Measurements from ENCODE around the gene SENP7.
"Not testable (repeated sequence)": the region's sequence is repeated elsewhere in the genome, so short reads cannot be mapped to it uniquely, and the experiment has no call there.

The SENP7 gene

GRCh38 chr3:101333883-101334282, 179.1 kb downstream of the SENP7 start:
- peaks cover 7% of the 10 kb centered on the region for H3K36me3 Mint-ChIP-seq
- H3K4me3 Mint-ChIP-seq = no peak overlapping the region
- H3K9me3 Mint-ChIP-seq = no peaks in the 10 kb centered on the region
- H3K4me1 Mint-ChIP-seq = no peaks in the 10 kb centered on the region
- no peaks in the 10 kb centered on the region for H3K27me3 Mint-ChIP-seq
- H3K27ac Mint-ChIP-seq = no peak overlapping the region

- H3K9me3 Mint-ChIP-seq = no peaks in the 10 kb centered on the region
- H3K4me1 Mint-ChIP-seq = no peaks in the 10 kb centered on the region
- peaks cover 20% of the 10 kb centered on the region for H3K36me3 Mint-ChIP-seq
- no peaks in the 10 kb centered on the region for H3K27me3 Mint-ChIP-seq
- H3K4me3 Mint-ChIP-seq = no peak overlapping the region
- H3K27ac Mint-ChIP-seq = no peak overlapping the region
Observed at GRCh38 chr3:101329016-101329673, 183.9 kb downstream of the SENP7 start.

DNA sequence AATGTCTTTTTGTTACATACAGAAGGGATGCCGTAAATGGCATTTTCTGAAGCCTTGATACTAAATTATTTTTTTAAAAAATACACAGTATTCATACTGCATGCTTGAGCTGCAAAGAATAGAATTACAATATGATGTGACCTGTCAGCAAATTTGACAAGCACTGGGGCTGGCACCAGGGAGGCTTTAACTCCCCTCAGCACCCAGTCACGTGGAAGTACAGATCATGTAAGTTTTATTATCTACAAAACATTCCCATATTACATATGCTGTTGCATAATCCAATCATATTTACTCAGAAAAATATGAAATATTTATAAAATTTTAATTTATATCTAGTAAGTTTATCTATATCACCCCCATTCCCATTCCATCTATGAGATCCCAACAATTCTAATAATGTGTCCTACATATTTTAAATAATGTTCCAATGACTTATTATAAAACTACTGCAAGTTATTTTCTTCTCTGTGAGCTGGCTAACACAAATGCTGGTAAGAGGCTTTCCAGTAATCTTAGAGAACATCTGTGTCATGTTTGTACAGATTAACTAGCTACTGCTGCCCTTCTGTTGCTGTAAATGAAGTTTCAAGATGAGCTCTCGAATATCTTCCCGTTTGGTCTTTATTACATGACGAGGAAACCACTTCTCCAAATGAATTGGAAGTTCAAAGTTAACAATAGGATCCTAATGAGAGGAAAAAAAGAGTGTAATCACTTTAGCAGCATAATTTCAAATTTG, 187.4 kb downstream of the SENP7 start:
- peaks cover 18% of the 10 kb centered on the region for H3K36me3 Mint-ChIP-seq
- H3K4me3 Mint-ChIP-seq = no peak overlapping the region
- no peak overlapping the region for H3K27ac Mint-ChIP-seq
- H3K4me1 Mint-ChIP-seq = no peaks in the 10 kb centered on the region
- H3K9me3 Mint-ChIP-seq = no peaks in the 10 kb centered on the region
- no peaks in the 10 kb centered on the region for H3K27me3 Mint-ChIP-seq

- Mint-ChIP-seq H3K4me1 (no peaks in the 10 kb centered on the region), H3K9me3 (no peaks in the 10 kb centered on the region)
Observed at GRCh38 chr3:101320475-101320874, 192.5 kb downstream of the SENP7 start, which contains the start of gene IMPG2. Gene IMPG2 (minus strand): TSS chr3:101320575. CDS start chr3:101320372, 203 bp downstream.

DNA sequence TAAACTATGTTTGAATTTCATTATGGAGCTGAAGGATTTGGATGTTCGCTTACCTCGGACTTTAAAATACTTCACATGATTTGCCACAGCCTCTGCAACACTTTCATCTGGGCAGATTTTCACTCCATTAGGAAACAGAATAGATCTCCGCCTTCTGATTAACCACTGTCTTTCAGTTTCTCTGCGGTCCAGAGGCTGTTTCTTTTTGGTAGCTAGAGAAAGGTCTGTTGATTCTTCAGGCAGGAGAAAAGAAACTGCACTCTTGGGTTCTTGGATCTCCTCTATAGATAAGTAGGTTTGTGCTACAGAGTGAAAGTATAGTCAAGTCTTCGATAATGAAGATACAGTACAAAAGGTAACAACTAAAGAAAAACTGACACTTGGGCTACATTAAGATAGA, 193.5 kb downstream of the SENP7 start:
- Mint-ChIP-seq H3K4me1 (no peaks in the 10 kb centered on the region), H3K27me3 (no peaks in the 10 kb centered on the region), H3K4me3 (no peak overlapping the region), H3K27ac (no peak overlapping the region), H3K9me3 (no peaks in the 10 kb centered on the region), H3K36me3 (no peaks in the 10 kb centered on the region)

More at GRCh38 chr3:101320475-101320874, 192.5 kb downstream of the SENP7 start, which contains the start of gene IMPG2:
- Mint-ChIP-seq H3K4me3 (no peak within 1 kb of the TSS), H3K27ac (no peak within 1 kb of the TSS), H3K36me3 (no peaks in the 10 kb centered on the region), H3K27me3 (no peaks in the 10 kb centered on the region)

DNA sequence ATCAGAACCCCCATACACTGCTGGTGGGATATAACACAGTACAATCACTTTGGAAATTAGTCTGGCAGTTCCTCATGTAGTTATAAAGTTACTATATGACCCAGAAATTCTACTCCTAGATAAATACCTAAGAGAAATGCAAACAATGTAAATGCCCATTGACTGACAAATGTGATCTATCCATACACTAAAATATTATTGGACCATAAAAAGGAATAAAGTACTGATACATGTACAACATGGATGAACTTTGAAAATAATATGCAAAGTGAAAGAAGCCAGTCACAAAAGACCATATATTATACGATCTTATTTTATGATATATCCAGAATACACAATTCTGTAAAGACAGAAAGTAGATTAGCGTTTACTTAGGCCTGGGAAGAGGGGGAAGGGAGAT, 200.5 kb downstream of the SENP7 start:
- no peaks in the 10 kb centered on the region for H3K4me1 Mint-ChIP-seq
- peaks cover 6% of the 10 kb centered on the region for H3K9me3 Mint-ChIP-seq
- no peak overlapping the region for H3K4me3 Mint-ChIP-seq
- no peaks in the 10 kb centered on the region for H3K27me3 Mint-ChIP-seq
- H3K27ac Mint-ChIP-seq = no peak overlapping the region
- H3K36me3 Mint-ChIP-seq = peaks cover 17% of the 10 kb centered on the region

- Mint-ChIP-seq H3K27me3 (no peaks in the 10 kb centered on the region), H3K4me3 (no peak overlapping the region), H3K36me3 (peaks cover 17% of the 10 kb centered on the region), H3K27ac (no peak overlapping the region), H3K4me1 (no peaks in the 10 kb centered on the region), H3K9me3 (peaks cover 6% of the 10 kb centered on the region)
Observed at GRCh38 chr3:101311676-101312075, 201.3 kb downstream of the SENP7 start.

GRCh38 chr3:101310978-101311375, 202.0 kb downstream of the SENP7 start:
- Mint-ChIP-seq H3K9me3 (peaks cover 12% of the 10 kb centered on the region), H3K4me3 (no peak overlapping the region), H3K4me1 (no peaks in the 10 kb centered on the region), H3K36me3 (peaks cover 20% of the 10 kb centered on the region), H3K27ac (no peak overlapping the region), H3K27me3 (no peaks in the 10 kb centered on the region)

GRCh38 chr3:101308147-101308772, 204.8 kb downstream of the SENP7 start:
- peaks cover 12% of the 10 kb centered on the region for H3K9me3 Mint-ChIP-seq
- not testable (repeated sequence) for H3K27me3 Mint-ChIP-seq, H3K27ac Mint-ChIP-seq, H3K4me1 Mint-ChIP-seq, H3K4me3 Mint-ChIP-seq
- peaks cover 20% of the 10 kb centered on the region for H3K36me3 Mint-ChIP-seq

DNA sequence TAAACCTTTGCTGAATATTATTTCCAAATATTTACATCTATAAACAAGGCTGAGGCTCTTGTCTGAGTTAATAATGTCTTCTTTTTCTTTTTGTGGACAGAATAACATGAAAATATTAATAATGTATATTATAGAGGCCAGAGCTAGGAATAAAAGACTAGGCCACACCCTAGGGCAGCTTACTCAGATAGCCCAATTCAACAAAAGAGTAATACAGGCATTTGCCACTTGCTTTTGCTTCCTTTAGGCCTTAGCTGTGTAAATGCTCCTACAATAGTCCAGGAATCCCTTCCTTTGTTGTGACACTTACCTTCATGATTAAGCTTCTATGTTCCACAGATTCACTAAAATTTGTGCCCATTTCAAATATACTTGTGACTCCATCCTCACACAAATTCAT, 209.2 kb downstream of the SENP7 start:
- Mint-ChIP-seq H3K4me1 (no peaks in the 10 kb centered on the region), H3K9me3 (peaks cover 14% of the 10 kb centered on the region), H3K27me3 (no peaks in the 10 kb centered on the region), H3K36me3 (peaks cover 20% of the 10 kb centered on the region), H3K27ac (no peak overlapping the region), H3K4me3 (no peak overlapping the region)

DNA sequence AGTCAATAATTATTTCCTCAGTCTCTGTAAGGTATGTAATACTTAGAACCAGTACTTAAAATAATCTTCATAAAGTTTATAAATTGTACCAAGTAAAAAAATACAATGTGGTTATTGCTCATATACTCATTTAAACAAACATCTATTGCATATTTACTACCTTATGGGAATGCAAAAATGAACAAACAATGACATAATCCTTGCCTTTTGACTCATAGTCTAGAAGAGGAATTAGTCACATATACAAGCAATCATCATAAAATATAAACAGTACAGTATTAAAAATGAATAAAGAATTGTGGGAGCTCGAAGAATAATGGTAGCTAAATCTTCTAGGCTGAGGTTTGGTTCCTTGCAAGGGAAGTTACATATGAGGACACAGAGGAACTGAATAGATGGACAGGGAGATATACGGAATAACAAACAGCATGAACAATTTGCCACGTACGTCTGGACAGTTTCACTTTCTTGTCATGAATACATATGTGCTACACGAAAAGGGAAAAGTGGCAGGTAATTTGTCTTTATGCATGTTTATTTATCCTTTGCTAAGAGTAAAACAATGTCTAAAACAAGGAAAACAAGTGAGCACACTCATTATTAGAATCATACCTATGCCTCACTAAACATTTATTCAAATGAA, 209.8 kb downstream of the SENP7 start:
- H3K4me3 Mint-ChIP-seq = no peak overlapping the region
- H3K27me3 Mint-ChIP-seq = no peaks in the 10 kb centered on the region
- peaks cover 15% of the 10 kb centered on the region for H3K9me3 Mint-ChIP-seq
- no peak overlapping the region for H3K27ac Mint-ChIP-seq
- no peaks in the 10 kb centered on the region for H3K4me1 Mint-ChIP-seq
- peaks cover 19% of the 10 kb centered on the region for H3K36me3 Mint-ChIP-seq

DNA sequence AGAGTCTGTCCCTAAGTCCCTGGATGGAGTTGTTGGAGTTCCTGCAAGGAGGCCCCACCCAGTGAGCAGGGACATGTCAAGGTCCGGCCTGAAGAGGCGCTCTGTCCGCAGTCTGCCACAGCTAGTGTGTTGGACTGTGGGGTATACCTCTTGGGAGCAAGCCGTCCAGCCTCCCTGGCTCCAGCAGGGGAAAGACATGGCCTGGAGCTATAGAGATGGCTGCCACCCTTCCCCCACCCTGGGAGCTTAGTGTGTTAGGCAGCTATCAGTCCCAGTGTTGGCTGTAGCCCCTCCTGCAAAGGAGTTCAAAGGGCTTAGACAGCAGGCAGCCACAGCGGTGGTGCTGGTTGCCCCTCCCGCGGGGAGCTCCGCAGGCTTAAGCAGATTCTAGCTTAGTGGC, 212.9 kb downstream of the SENP7 start:
- Mint-ChIP-seq H3K36me3 (peaks cover 15% of the 10 kb centered on the region), H3K4me3 (no peak overlapping the region), H3K9me3 (peaks cover 19% of the 10 kb centered on the region), H3K27ac (no peak overlapping the region), H3K27me3 (no peaks in the 10 kb centered on the region), H3K4me1 (no peaks in the 10 kb centered on the region)

GRCh38 chr3:101292027-101292426, 221.0 kb downstream of the SENP7 start:
- Mint-ChIP-seq H3K9me3 (peaks cover 5% of the 10 kb centered on the region), H3K36me3 (peaks cover 9% of the 10 kb centered on the region), H3K4me3 (no peak overlapping the region), H3K27me3 (no peaks in the 10 kb centered on the region), H3K4me1 (no peaks in the 10 kb centered on the region), H3K27ac (no peak overlapping the region)

- no peak overlapping the region for H3K27ac Mint-ChIP-seq
- H3K27me3 Mint-ChIP-seq = no peaks in the 10 kb centered on the region
- no peak overlapping the region for H3K4me3 Mint-ChIP-seq
- H3K4me1 Mint-ChIP-seq = no peaks in the 10 kb centered on the region
- H3K36me3 Mint-ChIP-seq = peaks cover 6% of the 10 kb centered on the region
- no peaks in the 10 kb centered on the region for H3K9me3 Mint-ChIP-seq
Observed at GRCh38 chr3:101288294-101288693, 224.7 kb downstream of the SENP7 start.

DNA sequence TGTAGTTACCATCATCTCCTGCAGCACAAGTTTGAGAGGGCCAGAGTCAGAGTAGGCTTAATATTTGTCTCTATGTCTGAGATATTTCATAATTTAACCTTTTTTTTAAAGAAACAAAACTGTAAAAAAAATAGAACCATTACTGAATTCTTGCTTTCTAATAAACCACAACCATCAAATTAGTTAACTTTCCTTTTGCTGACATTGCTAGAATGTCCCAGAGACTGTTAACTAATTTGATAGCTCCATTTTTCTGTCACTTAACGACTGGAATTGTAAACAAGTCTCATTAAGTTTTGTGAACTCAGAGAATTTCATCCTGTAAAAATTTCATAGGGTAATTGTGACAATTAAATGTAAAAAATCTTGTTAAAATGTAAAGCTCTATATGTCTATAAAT, 228.3 kb downstream of the SENP7 start:
- Mint-ChIP-seq H3K27me3 (no peaks in the 10 kb centered on the region), H3K36me3 (peaks cover 6% of the 10 kb centered on the region), H3K9me3 (no peaks in the 10 kb centered on the region), H3K4me3 (no peak overlapping the region), H3K4me1 (no peaks in the 10 kb centered on the region), H3K27ac (no peak overlapping the region)
